A549 (cell line): ENCODE measurements around the gene HBA1.

Source experiments
- CBX8 ChIP-seq: fragments of 200-600 bp; sonication (generic); IDR thresholded peaks from 2 replicates; pipeline ENCODE4 v1.6.1; 2016
- CTCF ChIP-seq: fragments of >200 bp; sonication (Bioruptor Twin); formaldehyde crosslinking; IDR thresholded peaks from 3 replicates; pipeline ENCODE4 v1.5.1; 2016
- ELK1 ChIP-seq: fragments of 150-350 bp; IDR thresholded peaks from 2 replicates; pipeline ENCODE4 v1.6.1; 2014; ENCODE audit warnings: low read depth, mild to moderate bottlenecking, low read length
- EP300 ChIP-seq, 2 experiments: fragments of >200 bp; sonication (Bioruptor Twin); formaldehyde crosslinking; IDR thresholded peaks; 2 replicates in 1 of 2; 3 replicates in 1 of 2; pipeline ENCODE4 v1.6.1; 2016 to 2017
- FOSL2 ChIP-seq, 2 experiments: fragments of 450-650 bp in 1 of 2; fragments of >200 bp in 1 of 2; sonication (Bioruptor Twin) in 1 of 2; formaldehyde crosslinking; IDR thresholded peaks; 2 replicates each; pipeline versions ENCODE4 v1.5.0 to v1.6.1; 2016 to 2020; ENCODE audit warnings: mild to moderate bottlenecking in 1 of 2, moderate library complexity in 1 of 2
- HDAC2 ChIP-seq: fragments of 200-600 bp; sonication (generic); IDR thresholded peaks from 2 replicates; pipeline ENCODE4 v1.6.1; 2016

- TF ChIP-seq HDAC2, result no peak
- TF ChIP-seq CTCF, result no peak
- no peak for TF ChIP-seq EP300 (IDR thresholded peaks at IDR 0.05)
- no peak for TF ChIP-seq ELK1
- TF ChIP-seq CBX8, result no peak
- no peak for TF ChIP-seq FOSL2 (IDR thresholded peaks at IDR 0.05)
- TF ChIP-seq FOSL2 (CRISPR knock-in tag; IDR thresholded peaks at IDR 0.05), result no peak
These were observed 15.7 kb upstream of the HBA1 start for GRCh38 chr16:160691-161190.
